Left lung (tissue), 10 donors: ENCODE data around the gene OSTC. TPM values are rescaled to one million over a fixed set of nuclear protein-coding genes. Genes with fewer than 3 reads are reported as not detected.

ENCODE experiments used
- ATAC-seq: fragments of 200-7000 bp; cut with Tn5 transposase; one replicate; pipeline ENCODE4 v1.9.1; 2020; ENCODE audit warnings: moderate library complexity
- DNase-seq, 4 donors: peaks; one replicate each; pipeline ENCODE4 v3.0.0-alpha.2; 2013 to 2020
- H3K27ac ChIP-seq, 2 donors: fragments of 200-600 bp; sonication (generic) in 1 of 2; one replicate each; pipeline versions ENCODE4 v1.5.0 to v1.8.0; 2020 to 2021
- H3K27me3 ChIP-seq, 2 donors: fragments of 200-600 bp; sonication (generic) in 1 of 2; one replicate each; pipeline versions ENCODE4 v1.5.0 to v1.8.0; 2020 to 2021
- H3K36me3 ChIP-seq, 2 donors: fragments of 200-600 bp; sonication (generic) in 1 of 2; one replicate each; pipeline versions ENCODE4 v1.5.0 to v1.8.0; 2020 to 2021
- H3K4me1 ChIP-seq, 2 donors: fragments of 200-600 bp; one replicate each; pipeline ENCODE4 v1.8.0; 2021
- H3K4me3 ChIP-seq, 2 donors: fragments of 200-600 bp; sonication (generic) in 1 of 2; one replicate each; pipeline versions ENCODE4 v1.5.0 to v1.8.0; 2020 to 2021; ENCODE audit warnings: mild to moderate bottlenecking in 1 of 2
- H3K9me3 ChIP-seq, 2 donors: fragments of 200-600 bp; sonication (generic) in 1 of 2; one replicate each; pipeline versions ENCODE4 v1.5.0 to v1.8.0; 2020 to 2021
- intact Hi-C, 2 donors: fragments of 100-400 bp; cut with DNase I; formaldehyde crosslinking; loops; one replicate each; pipeline versions ENCODE4 v1.11.2 to v1.14.2; 2022
- polyA plus RNA-seq, 6 donors: library from polyadenylated mRNA; unstranded; fragments of 120-200 nt; gene quantifications; one replicate each; pipeline ENCODE4 v1.2.1, GENCODE V29; 2013; ENCODE audit not compliant: insufficient read length in 6 of 6
- total RNA-seq, 2 donors: library from RNA; stranded (reverse); fragmentation: NEBNext Ultra II Directional; extraction: Animal tissue kit (Norgen Biotek cat#: 25700); gene quantifications; one replicate each; pipeline ENCODE4 v1.2.1, GENCODE V29; 2021
- TF ChIP-seq, protein P1 (sequence below), 2 donors: fragments of 200-600 bp; sonication (generic) in 1 of 2; IDR thresholded peaks; one replicate each; pipeline versions ENCODE4 v1.5.0 to v1.8.0; 2021; ENCODE audit warnings: antibody characterized with exemption in 2 of 2
- donor health status: DM: no; HTN: yes; CAD: no.
- donor health status: DM: no; HTN: no; CAD: no.

The OSTC gene
- total and polyA plus RNA-seq, 8 donors = 133 to 280 (median 251) TPM

DNA sequence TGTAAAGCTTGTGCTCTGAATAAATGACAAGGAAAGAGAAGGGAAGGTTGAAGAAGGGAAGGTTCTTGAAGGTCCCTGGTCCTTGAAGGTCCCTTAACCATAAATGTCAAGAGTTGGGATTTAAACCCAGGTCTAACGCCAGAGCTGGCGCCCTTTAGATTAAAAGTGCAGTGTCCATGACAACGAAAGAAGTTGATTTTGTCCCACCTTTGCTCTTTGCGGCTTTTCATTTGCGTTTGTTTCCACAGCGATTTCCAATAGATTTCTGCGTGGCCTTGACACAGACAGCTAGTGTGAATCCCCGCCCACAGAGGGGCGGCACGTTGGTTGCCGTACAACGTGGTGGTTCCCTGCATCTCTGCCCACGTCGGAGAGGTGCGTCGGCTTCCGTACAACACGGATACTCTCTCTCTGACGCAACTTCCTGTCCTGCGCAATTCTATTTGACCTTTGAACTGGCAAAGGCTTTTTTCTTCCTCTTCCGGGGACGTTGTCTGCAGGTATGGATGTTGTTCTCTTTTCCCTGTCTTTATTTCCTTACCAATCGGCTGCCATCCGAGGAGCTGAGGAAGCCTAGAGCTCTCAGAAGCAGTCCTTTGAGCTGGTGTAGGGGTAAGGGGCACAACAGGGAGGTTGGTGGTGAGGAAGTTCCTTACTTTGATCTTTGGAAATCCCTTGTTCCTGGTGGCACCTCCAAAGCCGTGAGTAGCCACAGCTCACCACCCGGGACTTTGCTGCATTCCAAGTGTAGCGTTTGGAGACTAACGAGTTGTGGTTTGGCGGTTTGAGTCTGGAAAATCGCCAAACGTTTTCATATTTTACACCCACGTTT lies 30.1 kb upstream of the OSTC start, which contains the start of gene RPL34:
TSS of gene RPL34 (plus strand) at position 476 of the 832 bp plus-strand sequence. CDS start 1,384 bp downstream, outside the sequence.
- DNase-seq (peak; percentile 97 to 99 (median 98)), ATAC-seq (peak; percentile 100)
- peak within 1 kb of the TSS; percentile 76 to 82 for H3K27ac ChIP-seq
- peaks cover 0 to 6% of the 10 kb centered on the region in 2 donors for H3K9me3 ChIP-seq
- peaks cover 17 to 48% of the 10 kb centered on the region in 2 donors for H3K4me1 ChIP-seq
- H3K36me3 ChIP-seq = peaks cover 0 to 36% of the 10 kb centered on the region in 2 donors
- intact Hi-C loops = no loop called here
- peak within 1 kb of the TSS; percentile 61 to 81 for H3K4me3 ChIP-seq
- no peaks in the 10 kb centered on the region for H3K27me3 ChIP-seq
- TF ChIP-seq, protein P1, sequence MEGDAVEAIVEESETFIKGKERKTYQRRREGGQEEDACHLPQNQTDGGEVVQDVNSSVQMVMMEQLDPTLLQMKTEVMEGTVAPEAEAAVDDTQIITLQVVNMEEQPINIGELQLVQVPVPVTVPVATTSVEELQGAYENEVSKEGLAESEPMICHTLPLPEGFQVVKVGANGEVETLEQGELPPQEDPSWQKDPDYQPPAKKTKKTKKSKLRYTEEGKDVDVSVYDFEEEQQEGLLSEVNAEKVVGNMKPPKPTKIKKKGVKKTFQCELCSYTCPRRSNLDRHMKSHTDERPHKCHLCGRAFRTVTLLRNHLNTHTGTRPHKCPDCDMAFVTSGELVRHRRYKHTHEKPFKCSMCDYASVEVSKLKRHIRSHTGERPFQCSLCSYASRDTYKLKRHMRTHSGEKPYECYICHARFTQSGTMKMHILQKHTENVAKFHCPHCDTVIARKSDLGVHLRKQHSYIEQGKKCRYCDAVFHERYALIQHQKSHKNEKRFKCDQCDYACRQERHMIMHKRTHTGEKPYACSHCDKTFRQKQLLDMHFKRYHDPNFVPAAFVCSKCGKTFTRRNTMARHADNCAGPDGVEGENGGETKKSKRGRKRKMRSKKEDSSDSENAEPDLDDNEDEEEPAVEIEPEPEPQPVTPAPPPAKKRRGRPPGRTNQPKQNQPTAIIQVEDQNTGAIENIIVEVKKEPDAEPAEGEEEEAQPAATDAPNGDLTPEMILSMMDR (IDR thresholded peaks at IDR 0.05) = no peak

DNA sequence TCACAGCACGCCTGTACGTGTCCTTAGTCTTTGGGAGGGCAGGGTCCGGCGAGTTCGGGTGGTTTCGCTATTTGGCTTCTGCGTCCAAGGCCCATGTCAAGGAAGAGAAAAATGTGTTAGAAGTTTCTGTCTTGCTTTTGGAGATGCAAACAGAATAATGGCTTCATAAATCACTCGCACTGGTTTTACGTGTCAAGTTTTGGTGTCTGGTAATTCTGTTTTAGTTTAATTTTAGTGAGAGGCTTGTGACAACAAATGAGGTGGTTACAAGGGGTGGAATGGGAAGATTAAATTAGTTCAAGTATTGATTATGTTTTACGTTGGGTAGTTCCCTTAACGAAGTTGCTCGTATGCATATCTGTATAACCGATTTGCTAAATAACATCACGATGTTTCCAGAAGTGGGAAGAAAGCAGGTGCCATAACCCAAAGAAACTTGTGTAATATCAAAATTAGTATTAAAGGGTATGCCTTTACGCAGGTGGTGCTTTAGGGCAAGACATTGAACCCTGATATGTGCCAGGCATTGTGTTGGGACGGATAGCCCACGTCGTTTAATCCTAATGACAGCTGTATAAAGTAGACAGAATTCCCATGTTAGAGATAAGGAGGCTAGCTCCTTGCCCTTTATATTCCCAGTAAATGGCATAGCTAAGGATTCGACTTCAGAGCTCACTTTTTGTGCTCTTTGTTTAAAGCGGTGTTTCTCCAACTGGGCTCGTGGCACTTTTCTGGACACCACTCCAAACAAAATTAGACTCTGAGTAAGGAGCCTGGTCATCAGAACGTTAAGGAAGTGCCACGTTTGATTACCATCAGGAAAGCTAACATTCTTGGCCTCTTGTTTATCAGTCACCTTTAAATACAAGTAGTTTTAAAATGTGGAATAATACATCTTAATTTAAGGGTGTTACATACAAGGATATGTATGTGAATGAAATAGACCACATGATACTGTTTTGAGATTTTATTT lies 29.2 kb upstream of the OSTC start:
- intact Hi-C loops = no loop called here
- TF ChIP-seq, protein P1 (IDR thresholded peaks at IDR 0.05) = no peak
- H3K4me1 ChIP-seq = peaks cover 17 to 48% of the 10 kb centered on the region in 2 donors
- H3K27ac ChIP-seq = peak overlapping the region; percentile 76 to 82
- no peaks in the 10 kb centered on the region for H3K27me3 ChIP-seq
- H3K9me3 ChIP-seq = no peaks in the 10 kb centered on the region
- H3K4me3 ChIP-seq = peak overlapping the region; percentile 61 to 81
- no peak for ATAC-seq
- DNase-seq = no peak
- peaks cover 0 to 45% of the 10 kb centered on the region in 2 donors for H3K36me3 ChIP-seq

DNA sequence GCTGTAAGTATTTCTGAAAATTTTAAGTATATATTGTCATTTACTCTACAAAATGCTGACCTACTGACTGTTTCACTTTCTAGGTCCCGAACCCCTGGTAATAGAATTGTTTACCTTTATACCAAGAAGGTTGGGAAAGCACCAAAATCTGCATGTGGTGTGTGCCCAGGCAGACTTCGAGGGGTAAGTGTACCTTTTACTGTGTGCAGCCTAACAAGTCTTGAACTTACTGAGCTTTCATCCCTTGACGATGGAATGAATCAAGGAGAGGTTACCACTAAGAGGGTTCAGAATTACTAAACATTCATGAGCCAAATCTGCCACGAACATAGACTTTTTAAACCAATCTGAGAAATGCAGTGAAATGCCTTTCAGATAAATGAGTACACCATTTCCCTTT lies 28.4 kb upstream of the OSTC start:
- DNase-seq (no peak), ATAC-seq (no peak)
- Histone ChIP-seq H3K27ac (peak overlapping the region in 1 of 2 donors; percentile 82), H3K4me3 (peak overlapping the region in 1 of 2 donors; percentile 81), H3K36me3 (peaks cover 0 to 53% of the 10 kb centered on the region in 2 donors), H3K9me3 (no peaks in the 10 kb centered on the region), H3K27me3 (no peaks in the 10 kb centered on the region), H3K4me1 (peaks cover 17 to 48% of the 10 kb centered on the region in 2 donors)
- TF ChIP-seq, protein P1 (IDR thresholded peaks at IDR 0.05) = no peak
- intact Hi-C loops = no loop called here

DNA sequence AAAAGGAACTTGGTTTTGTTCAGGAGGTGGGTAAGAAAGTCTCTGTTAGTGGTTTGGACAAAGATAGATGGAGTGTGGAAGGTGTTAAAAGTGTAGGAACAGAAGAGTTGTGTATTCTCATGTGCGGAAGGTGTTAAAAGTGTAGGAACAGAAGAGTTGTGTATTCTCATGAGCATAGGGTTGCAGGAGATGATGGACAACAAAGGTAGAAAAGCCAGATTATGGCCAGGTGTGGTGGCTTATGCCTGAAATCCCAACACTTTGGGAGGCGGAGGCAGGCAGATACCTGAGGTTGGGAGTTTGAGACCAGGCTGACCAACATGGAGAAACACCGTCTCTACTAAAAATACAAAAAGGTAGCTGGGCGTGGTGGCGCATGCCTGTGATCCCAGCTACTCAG lies 27.6 kb upstream of the OSTC start:
- intact Hi-C loops = no loop called here
- DNase-seq = no peak
- H3K9me3 ChIP-seq = no peaks in the 10 kb centered on the region
- peaks cover 0 to 61% of the 10 kb centered on the region in 2 donors for H3K36me3 ChIP-seq
- H3K4me3 ChIP-seq = no peak overlapping the region
- H3K27me3 ChIP-seq = no peaks in the 10 kb centered on the region
- peaks cover 17 to 48% of the 10 kb centered on the region in 2 donors for H3K4me1 ChIP-seq
- TF ChIP-seq, protein P1 (IDR thresholded peaks at IDR 0.05) = no peak
- ATAC-seq = no peak
- no peak overlapping the region for H3K27ac ChIP-seq
